Prostate gland (tissue), 2 donors: ENCODE data around the gene B9D2. TPM values are rescaled to one million over a fixed set of nuclear protein-coding genes. Genes with fewer than 3 reads are reported as not detected.

Experiments
- DNase-seq: peaks from one replicate; pipeline ENCODE4 v3.0.0-alpha.2; 2019; ENCODE audit warnings: low spot score
- H3K27ac ChIP-seq, 2 donors: fragments of 200-600 bp; sonication (generic); 2 replicates each; pipeline ENCODE4 v1.5.1; 2017 to 2019
- H3K27me3 ChIP-seq: fragments of 200-600 bp; sonication (generic); replicated peaks from 2 replicates; pipeline ENCODE4 v1.5.1; 2019; ENCODE audit not compliant: insufficient read depth
- H3K36me3 ChIP-seq, 2 donors: fragments of 200-600 bp; sonication (generic); 1 replicate in 1 of 2; 2 replicates in 1 of 2; pipeline versions ENCODE4 v1.5.1 to v1.8.1; 2017 to 2019
- H3K4me1 ChIP-seq: fragments of 200-600 bp; sonication (generic); replicated peaks from 2 replicates; pipeline ENCODE4 v1.5.1; 2019
- H3K4me3 ChIP-seq, 2 donors: fragments of 200-600 bp; sonication (generic); 2 replicates each; pipeline ENCODE4 v1.5.1; 2017 to 2019
- H3K9me3 ChIP-seq: fragments of 200-600 bp; sonication (generic); 2 replicates; pipeline ENCODE4 v1.5.1; 2017
- POLR2A ChIP-seq: fragments of 450-650 bp; IDR thresholded peaks from one replicate; pipeline ENCODE4 v1.6.1; 2016; ENCODE audit warnings: antibody characterized with exemption, mild to moderate bottlenecking
- POLR2AphosphoS5 ChIP-seq: sonication (generic); formaldehyde crosslinking; IDR thresholded peaks from one replicate; pipeline ENCODE4 v1.6.1; 2017; ENCODE audit warnings: antibody characterized with exemption
- WGBS: methylation state at CpG from one replicate; pipeline ENCODE4 v1.1.5; 2018; 5-methylcytosine and 5-hydroxymethylcytosine counted together
- intact Hi-C: fragments of 100-400 bp; cut with DNase I; formaldehyde crosslinking; loops from one replicate; pipeline ENCODE4 v1.14.2; 2022
- total RNA-seq, 2 donors: library from RNA; depleted of rRNA; stranded (reverse); fragments of >200 nt; gene quantifications; one replicate each; pipeline ENCODE4 v1.1.0, GENCODE V29; 2016
- TF ChIP-seq, protein P1 (sequence below), 4 experiments: fragments of 200-600 bp in 2 of 4; fragments of 450-650 bp in 2 of 4; sonication (generic) in 2 of 4; IDR thresholded peaks; 1 replicate in 3 of 4; 2 replicates in 1 of 4; pipeline ENCODE4 v1.5.1; 2016 to 2019; ENCODE audit warnings: antibody characterized with exemption in 4 of 4, mild to moderate bottlenecking in 2 of 4, moderate library complexity in 2 of 4

Gene B9D2
- total RNA-seq, 2 donors from 2014 or later: 10.7 to 17.1 TPM

GRCh38 chr19:41405776-41406175 is 41.8 kb upstream of the B9D2 start:
- Histone ChIP-seq H3K27me3 (no peaks in the 10 kb centered on the region), H3K4me1 (peaks cover 5% of the 10 kb centered on the region), H3K27ac (no peak overlapping the region), H3K4me3 (no peak overlapping the region), H3K36me3 (peaks cover 0 to 3% of the 10 kb centered on the region in 2 donors), H3K9me3 (no peaks in the 10 kb centered on the region)
- no peak for DNase-seq
- TF ChIP-seq, protein P1, sequence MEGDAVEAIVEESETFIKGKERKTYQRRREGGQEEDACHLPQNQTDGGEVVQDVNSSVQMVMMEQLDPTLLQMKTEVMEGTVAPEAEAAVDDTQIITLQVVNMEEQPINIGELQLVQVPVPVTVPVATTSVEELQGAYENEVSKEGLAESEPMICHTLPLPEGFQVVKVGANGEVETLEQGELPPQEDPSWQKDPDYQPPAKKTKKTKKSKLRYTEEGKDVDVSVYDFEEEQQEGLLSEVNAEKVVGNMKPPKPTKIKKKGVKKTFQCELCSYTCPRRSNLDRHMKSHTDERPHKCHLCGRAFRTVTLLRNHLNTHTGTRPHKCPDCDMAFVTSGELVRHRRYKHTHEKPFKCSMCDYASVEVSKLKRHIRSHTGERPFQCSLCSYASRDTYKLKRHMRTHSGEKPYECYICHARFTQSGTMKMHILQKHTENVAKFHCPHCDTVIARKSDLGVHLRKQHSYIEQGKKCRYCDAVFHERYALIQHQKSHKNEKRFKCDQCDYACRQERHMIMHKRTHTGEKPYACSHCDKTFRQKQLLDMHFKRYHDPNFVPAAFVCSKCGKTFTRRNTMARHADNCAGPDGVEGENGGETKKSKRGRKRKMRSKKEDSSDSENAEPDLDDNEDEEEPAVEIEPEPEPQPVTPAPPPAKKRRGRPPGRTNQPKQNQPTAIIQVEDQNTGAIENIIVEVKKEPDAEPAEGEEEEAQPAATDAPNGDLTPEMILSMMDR (IDR thresholded peaks at IDR 0.05): no peak
- TF ChIP-seq POLR2AphosphoS5: no peak
- no peak for TF ChIP-seq POLR2A
- WGBS: 73% methylated on average over 6 of the region's 6 CpGs
- intact Hi-C loops: no loop called here

DNA sequence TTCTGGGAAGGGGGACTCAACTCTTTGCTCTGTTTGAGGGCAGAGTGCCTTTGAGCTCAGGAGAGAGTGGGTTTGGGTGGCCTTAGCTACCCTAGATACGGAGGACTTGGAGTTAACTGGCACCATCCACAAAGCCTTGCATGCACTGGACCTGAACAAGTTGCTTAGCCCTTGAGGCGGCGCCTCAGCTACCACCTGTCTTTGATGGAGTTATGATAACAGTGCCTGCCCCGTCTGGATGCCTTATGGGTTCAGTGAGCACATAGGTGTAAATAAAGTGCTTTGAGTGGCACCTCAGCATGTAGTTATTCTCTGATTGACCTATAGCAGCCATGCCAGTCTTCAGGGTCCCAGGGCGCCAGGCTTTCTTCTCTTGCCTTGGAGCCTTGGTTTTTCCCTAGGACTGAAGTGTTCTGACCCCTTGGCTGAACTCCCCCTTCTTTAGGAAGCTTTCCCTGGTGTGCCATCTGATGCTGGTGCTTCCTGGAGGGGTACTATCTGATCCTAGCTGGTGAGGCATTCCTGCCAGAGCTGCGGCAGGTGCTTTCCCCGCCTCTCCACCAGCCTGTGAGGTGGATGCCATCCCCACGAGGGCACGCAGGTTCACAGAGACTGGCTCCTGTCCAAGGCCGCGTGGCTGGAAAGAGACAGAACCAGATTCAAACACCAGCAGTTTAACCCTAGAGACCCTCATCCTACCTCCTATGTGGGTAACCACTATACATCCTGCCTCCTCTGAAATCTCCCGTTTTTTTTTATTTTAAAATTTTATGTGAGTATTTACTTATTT is 39.4 kb upstream of the B9D2 start:
- H3K27ac ChIP-seq: no peak overlapping the region
- no peak for DNase-seq
- no peaks in the 10 kb centered on the region for H3K27me3 ChIP-seq
- intact Hi-C loops: no loop called here
- 59% methylated on average over 12 of the region's 12 CpGs for WGBS
- H3K4me3 ChIP-seq: no peak overlapping the region
- TF ChIP-seq POLR2A (no peak), POLR2AphosphoS5 (no peak)
- TF ChIP-seq, protein P1 (IDR thresholded peaks at IDR 0.05): no peak
- H3K36me3 ChIP-seq: no peaks in the 10 kb centered on the region
- H3K9me3 ChIP-seq: no peaks in the 10 kb centered on the region
- no peaks in the 10 kb centered on the region for H3K4me1 ChIP-seq

GRCh38 chr19:41402010-41402409 is 38.1 kb upstream of the B9D2 start:
- Histone ChIP-seq H3K27ac (no peak overlapping the region), H3K4me3 (no peak overlapping the region), H3K9me3 (no peaks in the 10 kb centered on the region), H3K27me3 (no peaks in the 10 kb centered on the region), H3K36me3 (no peaks in the 10 kb centered on the region), H3K4me1 (no peaks in the 10 kb centered on the region)
- no peak for DNase-seq
- TF ChIP-seq POLR2AphosphoS5 (no peak), POLR2A (no peak)
- TF ChIP-seq, protein P1 (IDR thresholded peaks at IDR 0.05): no peak
- 85% methylated on average over 3 of the region's 3 CpGs for WGBS
- intact Hi-C loops: no loop called here

- no peak for TF ChIP-seq POLR2A
- no peaks in the 10 kb centered on the region for H3K36me3 ChIP-seq
- H3K9me3 ChIP-seq: no peaks in the 10 kb centered on the region
- no peak overlapping the region for H3K4me3 ChIP-seq
- H3K4me1 ChIP-seq: peaks cover 3% of the 10 kb centered on the region
- intact Hi-C loops: no loop called here
- H3K27ac ChIP-seq: no peak overlapping the region
- H3K27me3 ChIP-seq: no peaks in the 10 kb centered on the region
- no peak for DNase-seq
- 74% methylated on average over 4 of the region's 4 CpGs for WGBS
Measured at GRCh38 chr19:41401483-41401882, 37.5 kb upstream of the B9D2 start.

- Histone ChIP-seq H3K27me3 (no peaks in the 10 kb centered on the region), H3K9me3 (no peaks in the 10 kb centered on the region), H3K4me1 (peaks cover 5% of the 10 kb centered on the region), H3K27ac (no peak overlapping the region), H3K4me3 (no peak overlapping the region), H3K36me3 (no peaks in the 10 kb centered on the region)
- intact Hi-C loops: no loop called here
- no peak for DNase-seq
- TF ChIP-seq POLR2AphosphoS5 (no peak), POLR2A (no peak)
- TF ChIP-seq, protein P1 (IDR thresholded peaks at IDR 0.05): no peak
- WGBS: 92% methylated on average over 2 of the region's 2 CpGs
Measured at GRCh38 chr19:41399525-41399924, 35.6 kb upstream of the B9D2 start.
